GM10248 (cell line): ENCODE data around the gene DNAJC5.
"Not testable (repeated sequence)": the region's sequence is repeated elsewhere in the genome, so short reads cannot be mapped to it uniquely, and the experiment has no call there.

Experiments used
- CTCF ChIA-PET: fragments of 300-600 bp; sonication (Branson Sonifier 250); formaldehyde crosslinking; extraction: SDS; loops from one replicate; lab custom pipeline; 2021; ENCODE audit warnings: antibody characterized with exemption; lab: Yijun Ruan, JAX
- POLR2A ChIA-PET: fragments of 350-650 bp; sonication (Branson Sonifier 250); formaldehyde crosslinking; extraction: SDS; loops from one replicate; lab custom pipeline; 2020; ENCODE audit warnings: antibody characterized with exemption; lab: Yijun Ruan, JAX
- DNase-seq: peaks from one replicate; pipeline ENCODE4 v3.0.0; 2012; ENCODE audit errors: extremely low spot score
- TF ChIP-seq, protein P1 (sequence below): IDR thresholded peaks from 2 replicates; pipeline ENCODE4 v1.5.1; 2012; ENCODE audit warnings: mild to moderate bottlenecking, low read depth; ENCODE audit errors: extremely low read depth, missing control alignments, control extremely low read depth

DNAJC5 gene

DNA sequence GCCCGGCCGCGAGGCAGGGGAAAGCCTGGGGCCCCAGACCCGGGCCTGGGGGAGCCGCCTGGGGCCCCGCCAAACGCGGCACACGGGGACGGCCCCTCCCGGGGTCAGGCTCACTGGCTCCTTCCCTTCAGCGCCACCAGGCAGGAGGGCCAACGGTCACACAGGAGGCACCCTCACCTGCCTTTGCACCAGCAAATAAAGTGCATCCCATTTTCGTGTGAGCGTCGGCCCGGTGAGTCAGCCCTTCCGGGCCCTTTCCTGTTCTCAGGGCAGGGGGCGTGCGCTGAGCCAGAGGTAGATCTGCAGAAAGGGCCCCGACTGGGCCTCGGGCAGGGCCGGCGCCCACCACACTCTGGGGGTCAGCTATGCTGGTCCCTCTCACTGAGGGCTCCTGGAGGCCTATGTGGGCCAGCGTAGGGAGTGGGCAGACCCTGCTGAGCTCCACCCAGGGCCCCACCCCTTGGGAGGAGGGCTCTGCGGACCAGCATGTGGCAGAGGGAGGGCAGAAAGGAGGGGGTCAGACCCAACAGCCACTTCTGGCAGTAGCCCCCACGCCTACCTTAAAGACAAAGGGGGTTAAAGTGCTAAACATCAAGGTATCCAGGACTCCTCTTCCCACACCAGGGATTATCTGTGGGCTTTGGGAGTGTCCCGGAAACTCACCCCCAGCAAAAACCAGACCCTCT lies 62.2 kb downstream of the DNAJC5 start:
- DNase-seq, result peak; percentile 71
- POLR2A ChIA-PET, result no interaction called here

DNA sequence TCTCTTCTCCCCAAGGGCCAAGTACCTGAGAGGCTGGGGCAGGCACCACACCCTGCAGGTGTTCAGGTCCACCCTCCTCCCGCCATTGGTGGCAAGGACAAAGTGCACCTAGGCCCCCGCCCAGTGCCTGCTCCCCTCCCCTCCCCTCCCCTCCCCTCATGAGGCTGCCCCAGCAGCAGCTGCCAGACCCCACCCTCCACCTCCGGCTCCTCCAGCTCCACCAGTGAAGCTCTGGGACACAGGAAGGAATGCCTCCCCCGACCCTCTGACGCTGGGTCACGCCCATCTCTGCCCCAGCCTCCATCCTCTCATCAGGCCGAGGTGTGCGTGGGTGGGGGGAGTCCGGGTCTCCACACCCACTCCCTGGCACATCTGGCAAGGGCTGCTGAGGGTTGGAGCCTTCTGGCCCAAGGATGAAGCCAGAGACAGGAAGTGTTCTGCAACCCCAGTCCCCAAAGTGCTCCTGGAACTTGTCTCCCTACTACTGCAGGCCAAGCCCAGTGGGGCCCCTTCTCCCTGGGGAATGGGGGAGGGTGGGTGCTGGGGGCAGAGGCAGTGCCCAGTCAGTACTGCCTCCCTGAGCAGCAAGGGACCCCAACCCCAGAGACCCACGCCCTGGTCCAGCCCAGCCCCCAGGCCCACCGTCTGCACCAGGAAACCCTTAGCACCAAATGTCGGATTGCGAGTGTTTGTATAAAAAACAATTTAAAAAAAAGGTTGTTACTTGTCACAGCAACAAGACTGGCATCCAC lies 62.9 kb downstream of the DNAJC5 start:
- no peak for DNase-seq
- POLR2A ChIA-PET, result no interaction called here
- CTCF ChIA-PET, result interaction anchor here (1.0 to 2.0 kb wide), 3 partner anchors 9 to 420 kb away, joined by 3 to 5 read pairs (median 4); no protein-coding TSS in a partner anchor
- TF ChIP-seq, protein P1, sequence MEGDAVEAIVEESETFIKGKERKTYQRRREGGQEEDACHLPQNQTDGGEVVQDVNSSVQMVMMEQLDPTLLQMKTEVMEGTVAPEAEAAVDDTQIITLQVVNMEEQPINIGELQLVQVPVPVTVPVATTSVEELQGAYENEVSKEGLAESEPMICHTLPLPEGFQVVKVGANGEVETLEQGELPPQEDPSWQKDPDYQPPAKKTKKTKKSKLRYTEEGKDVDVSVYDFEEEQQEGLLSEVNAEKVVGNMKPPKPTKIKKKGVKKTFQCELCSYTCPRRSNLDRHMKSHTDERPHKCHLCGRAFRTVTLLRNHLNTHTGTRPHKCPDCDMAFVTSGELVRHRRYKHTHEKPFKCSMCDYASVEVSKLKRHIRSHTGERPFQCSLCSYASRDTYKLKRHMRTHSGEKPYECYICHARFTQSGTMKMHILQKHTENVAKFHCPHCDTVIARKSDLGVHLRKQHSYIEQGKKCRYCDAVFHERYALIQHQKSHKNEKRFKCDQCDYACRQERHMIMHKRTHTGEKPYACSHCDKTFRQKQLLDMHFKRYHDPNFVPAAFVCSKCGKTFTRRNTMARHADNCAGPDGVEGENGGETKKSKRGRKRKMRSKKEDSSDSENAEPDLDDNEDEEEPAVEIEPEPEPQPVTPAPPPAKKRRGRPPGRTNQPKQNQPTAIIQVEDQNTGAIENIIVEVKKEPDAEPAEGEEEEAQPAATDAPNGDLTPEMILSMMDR, result no peak

More for the DNA sequence above, 62.2 kb downstream of the DNAJC5 start:
- CTCF ChIA-PET, result interaction anchor here (1.0 to 2.0 kb wide), 4 partner anchors 9 to 419 kb away, joined by 3 to 9 read pairs (median 4); partner anchors contain the start of gene PRPF6
- TF ChIP-seq, protein P1, result no peak

DNA sequence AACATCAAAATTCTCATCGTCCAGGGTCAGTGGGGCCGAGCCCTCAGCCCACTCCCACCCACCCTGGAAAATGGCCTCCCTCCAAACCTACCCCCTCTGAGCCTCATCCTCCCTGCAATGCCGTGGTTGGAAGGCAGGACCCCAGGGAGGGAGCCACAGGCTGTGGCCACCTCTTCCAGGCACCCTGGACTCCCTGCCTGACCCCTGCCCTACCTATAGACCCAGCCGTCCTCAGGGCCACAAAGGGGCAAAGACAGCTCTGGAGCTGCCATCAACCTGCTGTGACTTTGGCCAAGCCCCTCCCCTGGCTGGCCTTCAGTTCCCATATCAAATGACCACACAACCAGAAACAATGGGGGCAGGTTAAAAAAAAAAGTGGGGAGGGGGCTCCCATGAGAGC lies 63.5 kb downstream of the DNAJC5 start:
- TF ChIP-seq, protein P1, result no peak
- no peak for DNase-seq
- ChIA-PET POLR2A (no interaction called here), CTCF (interaction anchor here (1.2 to 2.0 kb wide), 3 partner anchors 8 to 421 kb away, joined by 4 to 5 read pairs (median 4); partner anchors contain the start of gene SAMD10)

DNA sequence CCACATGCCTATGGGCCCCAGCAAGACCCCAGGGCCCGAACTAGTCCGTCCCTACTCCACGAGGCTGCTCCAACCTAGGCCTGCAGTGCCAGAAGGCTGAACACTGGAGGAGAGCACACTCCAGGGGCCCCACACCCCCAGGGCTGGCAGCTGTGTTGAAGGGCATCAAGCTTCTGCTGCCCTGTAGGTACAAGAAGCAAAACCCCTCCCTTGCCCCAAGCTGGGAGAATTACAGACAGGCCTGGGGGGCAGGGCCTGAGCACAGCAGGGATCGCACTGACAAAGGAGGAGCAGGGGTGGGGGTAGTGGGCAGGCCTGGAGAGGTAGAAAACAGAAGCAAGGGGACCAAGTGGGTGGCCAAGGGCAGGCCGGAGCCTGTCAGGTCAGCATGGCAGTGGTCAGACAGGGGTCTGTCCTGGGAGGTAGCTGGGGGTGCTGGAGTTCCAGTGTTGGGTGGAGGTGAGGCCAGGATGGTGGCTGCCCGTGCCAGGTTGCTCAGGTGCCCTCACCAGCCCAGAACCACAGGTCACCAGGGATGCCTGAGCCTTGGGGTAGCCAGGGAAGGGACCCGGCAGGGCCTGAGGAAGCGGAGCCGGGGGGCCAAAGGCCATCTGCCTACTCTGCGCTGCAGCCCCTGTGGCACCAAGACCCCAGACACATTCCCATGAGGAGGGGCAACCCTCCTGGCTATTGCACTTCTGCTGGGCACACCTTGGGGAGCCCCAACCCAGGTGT lies 64.2 kb downstream of the DNAJC5 start:
- POLR2A ChIA-PET, result no interaction called here
- no peak for DNase-seq
- CTCF ChIA-PET, result interaction anchor here (1.2 to 1.3 kb wide), 2 partner anchors 21 to 422 kb away, joined by 4 to 5 read pairs; partner anchors contain the start of gene SAMD10
- TF ChIP-seq, protein P1, result no peak

DNA sequence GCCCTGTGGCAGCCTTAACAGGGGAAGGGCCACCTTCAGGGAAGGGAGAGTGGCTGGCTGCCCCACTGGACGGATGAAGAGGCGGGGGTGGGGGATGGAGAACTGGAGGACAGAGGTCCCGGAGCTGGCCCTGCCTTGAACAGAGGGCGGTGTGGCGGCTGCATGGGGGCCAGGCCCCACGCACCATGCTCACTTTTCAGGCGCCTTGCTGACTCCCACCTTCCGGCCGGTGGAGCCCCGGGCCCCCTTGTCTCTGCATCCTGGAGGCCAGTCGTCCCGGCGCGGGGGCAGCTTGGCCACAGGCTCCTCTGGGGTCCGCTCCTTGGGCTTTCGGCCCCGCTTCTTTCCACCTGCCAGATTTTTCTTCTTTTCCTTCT lies 64.8 kb downstream of the DNAJC5 start:
- POLR2A ChIA-PET, result no interaction called here

DNA sequence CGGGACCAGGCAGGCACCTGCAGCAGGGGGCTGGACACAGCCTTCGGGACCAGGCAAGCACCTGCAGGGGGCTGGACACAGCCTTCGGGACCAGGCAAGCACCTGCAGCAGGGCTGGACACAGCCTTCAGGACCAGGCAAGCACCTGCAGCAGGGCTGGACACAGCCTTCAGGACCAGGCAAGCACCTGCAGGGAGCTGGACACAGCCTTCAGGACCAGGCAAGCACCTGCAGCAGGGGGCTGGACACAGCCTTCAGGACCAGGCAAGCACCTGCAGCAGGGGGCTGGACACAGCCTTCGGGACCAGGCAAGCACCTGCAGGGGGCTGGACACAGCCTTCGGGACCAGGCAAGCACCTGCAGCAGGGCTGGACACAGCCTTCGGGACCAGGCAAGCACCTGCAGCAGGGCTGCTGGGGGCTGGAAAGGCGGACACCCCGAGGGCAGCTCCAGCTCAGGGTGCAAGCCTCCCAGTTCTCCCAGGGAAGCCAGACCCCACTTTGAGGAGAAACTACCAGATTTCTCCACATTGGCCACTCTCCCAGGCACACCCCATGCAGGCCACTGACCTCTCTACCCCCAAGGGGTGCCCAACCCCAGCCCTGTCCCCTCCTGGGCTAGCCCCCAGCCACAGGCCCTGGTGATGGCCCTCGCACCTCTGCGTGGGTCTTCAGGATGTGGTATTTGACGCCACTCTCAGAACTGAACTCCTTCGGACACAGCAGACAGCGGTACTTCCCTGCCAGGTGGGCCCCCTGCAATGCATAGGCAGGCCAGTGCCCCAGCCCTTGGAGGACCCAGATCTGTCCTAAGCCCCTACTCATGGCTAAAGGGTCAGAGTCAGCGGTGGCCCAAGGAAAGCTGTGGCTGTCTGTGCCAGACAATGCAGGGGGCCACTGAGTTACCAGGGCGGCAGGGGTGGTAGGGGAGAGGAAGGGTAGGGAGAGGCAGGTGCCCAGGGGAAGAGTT lies 66.0 kb downstream of the DNAJC5 start:
- DNase-seq, result not testable (repeated sequence)
- CTCF ChIA-PET, result interaction anchor here (0.9 to 1.4 kb wide), 2 partner anchors 78 to 424 kb away, joined by 3 to 4 read pairs; partner anchors contain the start of gene PTK6
- POLR2A ChIA-PET, result interaction anchor here (0.6 kb wide), 1 partner anchor 667 kb away, joined by 3 read pairs; no protein-coding TSS in a partner anchor

More for the DNA sequence above, 64.8 kb downstream of the DNAJC5 start:
- CTCF ChIA-PET, result interaction anchor here (1.3 kb wide), 1 partner anchor 422 kb away, joined by 4 read pairs; no protein-coding TSS in a partner anchor
- TF ChIP-seq, protein P1, result no peak
- DNase-seq, result no peak
